Ectodermal cell (in vitro differentiated cells): ENCODE measurements around the gene TEX2.
"Not testable (repeated sequence)": the region's sequence is repeated elsewhere in the genome, so short reads cannot be mapped to it uniquely, and the experiment has no call there.

ENCODE experiments used
- H3K27ac ChIP-seq: 2 replicates; pipeline ENCODE4 v1.7.0; 2013; ENCODE audit warnings: mild to moderate bottlenecking, low read depth, low read length; ENCODE audit not compliant: insufficient read depth, poor library complexity, severe bottlenecking
- H3K27me3 ChIP-seq: 2 replicates; pipeline ENCODE4 v1.7.0; 2013; ENCODE audit warnings: mild to moderate bottlenecking, low read length; ENCODE audit not compliant: insufficient read depth, control insufficient read depth, poor library complexity, severe bottlenecking
- H3K36me3 ChIP-seq: one replicate; pipeline ENCODE4 v1.7.0; 2013; ENCODE audit warnings: low read length; ENCODE audit not compliant: control insufficient read depth, insufficient read depth
- H3K4me1 ChIP-seq: one replicate; pipeline ENCODE4 v1.7.0; 2013; ENCODE audit warnings: low read length; ENCODE audit not compliant: control insufficient read depth, insufficient read depth
- H3K4me3 ChIP-seq: 2 replicates; pipeline ENCODE4 v1.7.0; 2013; ENCODE audit warnings: low read depth, low read length, control low read depth; ENCODE audit not compliant: insufficient read depth
- H3K9me3 ChIP-seq: 2 replicates; pipeline ENCODE4 v1.7.0; 2013; ENCODE audit warnings: mild to moderate bottlenecking, low read length, moderate library complexity; ENCODE audit not compliant: control insufficient read depth
- WGBS, 2 experiments: methylation state at CpG; one replicate each; pipeline ENCODE4 v1.1.7; 2013; ENCODE audit warnings: missing lambda C conversion rate in 2 of 2; 5-methylcytosine and 5-hydroxymethylcytosine counted together

TEX2 gene

DNA sequence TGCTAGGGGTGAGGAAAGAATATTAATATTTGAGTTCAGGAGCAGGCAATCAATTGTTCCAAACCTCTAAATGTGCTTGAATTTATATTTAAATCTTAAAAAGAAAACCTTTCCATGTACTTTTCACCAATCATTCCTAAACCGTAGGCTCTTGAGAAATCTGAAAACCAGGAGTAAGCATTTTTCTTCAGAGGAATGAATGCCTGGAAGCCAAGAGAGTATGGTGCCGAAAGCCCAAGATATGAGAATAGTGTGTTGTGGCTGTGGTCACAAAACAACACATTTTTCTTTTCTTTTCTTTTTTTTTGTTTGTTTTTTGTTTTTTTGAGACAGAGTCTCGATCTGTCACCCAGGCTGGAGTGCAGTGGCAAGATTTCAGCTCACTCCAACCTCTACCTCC is 37.6 kb downstream of the TEX2 start:
- Histone ChIP-seq H3K27me3 (no peaks in the 10 kb centered on the region), H3K36me3 (no peaks in the 10 kb centered on the region), H3K27ac (no peak overlapping the region), H3K4me3 (no peak overlapping the region), H3K9me3 (no peaks in the 10 kb centered on the region), H3K4me1 (no peaks in the 10 kb centered on the region)
- WGBS, 2 experiments, result 88 to 95% methylated on average over 1 to 2 of the region's 3 CpGs

DNA sequence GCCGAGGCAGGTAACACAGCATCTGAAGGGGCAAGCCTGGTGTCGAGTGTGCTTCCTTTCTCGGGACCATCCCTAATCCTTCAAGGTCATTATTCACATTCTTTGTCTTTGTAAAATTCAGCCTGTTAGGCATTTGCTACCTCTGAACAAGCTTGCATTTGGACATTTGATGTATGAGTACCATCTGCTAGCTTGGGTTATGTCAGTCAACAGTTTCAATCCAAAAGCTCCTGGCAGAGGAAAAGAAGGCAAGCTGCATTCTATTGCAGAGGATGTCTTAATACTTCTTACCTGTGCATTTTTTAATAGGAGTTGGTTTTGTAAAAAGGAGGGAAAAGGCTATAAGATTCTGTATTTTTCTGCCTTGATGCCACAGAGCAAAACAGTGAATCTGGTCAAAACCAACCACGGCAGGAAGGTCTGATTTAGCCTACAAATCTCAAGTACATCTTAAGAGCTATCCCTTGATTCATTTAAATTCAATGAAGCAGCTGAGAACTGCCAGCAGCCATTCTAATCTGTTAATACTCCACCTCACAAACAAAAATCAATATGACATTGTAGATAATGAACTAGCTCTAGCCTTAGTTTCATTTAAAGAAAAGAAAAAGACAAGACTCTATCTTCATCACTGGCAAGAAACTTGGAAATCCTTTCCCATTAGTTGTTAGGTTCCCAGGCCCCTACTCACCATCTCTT is 39.0 kb downstream of the TEX2 start:
- no peaks in the 10 kb centered on the region for H3K27me3 ChIP-seq
- no peak overlapping the region for H3K4me3 ChIP-seq
- no peaks in the 10 kb centered on the region for H3K9me3 ChIP-seq
- no peaks in the 10 kb centered on the region for H3K36me3 ChIP-seq
- H3K4me1 ChIP-seq, result no peaks in the 10 kb centered on the region
- 87 to 92% methylated on average over 4 of the region's 4 CpGs for WGBS, 2 experiments
- no peak overlapping the region for H3K27ac ChIP-seq

DNA sequence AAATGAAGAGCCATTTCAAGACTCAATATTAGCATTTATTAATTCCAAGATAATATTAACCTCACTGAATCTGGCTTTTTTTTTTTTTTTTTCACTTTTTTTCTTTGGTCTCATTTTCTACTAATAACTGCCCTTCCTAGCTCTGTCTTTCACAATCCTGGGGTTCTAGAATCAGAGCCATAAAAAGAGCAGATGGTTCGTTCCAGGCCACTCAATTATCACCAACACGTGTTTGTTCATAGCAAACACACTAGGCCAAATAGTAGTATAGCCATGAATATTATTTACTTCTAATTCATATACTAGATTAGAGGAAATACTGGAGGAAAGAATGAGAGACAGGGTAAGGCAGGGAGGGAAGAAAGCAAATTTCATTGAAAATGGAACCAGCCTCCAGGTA is 39.8 kb downstream of the TEX2 start:
- H3K36me3 ChIP-seq, result no peaks in the 10 kb centered on the region
- no peaks in the 10 kb centered on the region for H3K9me3 ChIP-seq
- no peaks in the 10 kb centered on the region for H3K27me3 ChIP-seq
- H3K27ac ChIP-seq, result no peak overlapping the region
- no peak overlapping the region for H3K4me3 ChIP-seq
- WGBS, 2 experiments, result 60 to 93% methylated on average over 1 to 2 of the region's 2 CpGs
- H3K4me1 ChIP-seq, result no peaks in the 10 kb centered on the region

DNA sequence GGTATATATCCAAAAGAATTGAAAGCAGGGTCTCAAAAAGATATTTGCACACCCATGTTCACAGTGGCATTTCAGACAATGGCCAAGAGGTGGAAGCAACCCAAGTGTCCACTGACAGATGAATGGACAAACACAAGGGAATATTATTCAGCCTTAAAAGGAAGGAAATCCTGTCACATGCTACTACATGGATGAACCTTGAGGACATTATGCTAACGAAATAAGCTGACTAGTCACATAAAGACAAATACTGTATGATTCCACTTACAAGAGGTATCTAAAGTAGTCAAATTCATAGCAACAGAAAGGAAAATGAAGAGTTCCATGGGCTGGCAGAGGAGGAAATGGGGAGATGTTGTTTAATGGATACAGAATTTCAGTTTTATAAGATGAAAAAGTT is 41.4 kb downstream of the TEX2 start:
- 60 to 86% methylated on average over 1 of the region's 1 CpG for WGBS, 2 experiments
- Histone ChIP-seq H3K36me3 (no peaks in the 10 kb centered on the region), H3K9me3 (no peaks in the 10 kb centered on the region), H3K27me3 (no peaks in the 10 kb centered on the region), H3K4me3 (no peak overlapping the region), H3K27ac (no peak overlapping the region), H3K4me1 (peaks cover 10% of the 10 kb centered on the region)

DNA sequence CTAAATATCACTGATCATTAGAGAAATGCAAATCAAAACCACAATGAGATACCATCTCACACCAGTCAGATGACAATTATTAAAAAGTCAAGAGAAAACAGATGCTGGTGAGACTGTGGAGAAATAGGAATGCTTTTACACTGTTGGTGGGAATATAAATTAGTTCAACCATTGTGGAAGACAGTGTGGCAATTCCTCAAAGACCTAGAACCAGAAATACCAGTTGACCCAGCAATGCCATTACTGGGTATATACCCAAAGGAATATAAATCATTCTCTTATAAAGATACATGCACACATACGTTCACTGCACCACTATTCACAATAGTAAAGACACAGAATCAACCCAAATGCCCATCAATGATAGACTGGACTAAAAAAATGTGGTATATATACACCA is 42.5 kb downstream of the TEX2 start:
- H3K4me3 ChIP-seq, H3K27ac ChIP-seq, H3K27me3 ChIP-seq, H3K9me3 ChIP-seq, H3K36me3 ChIP-seq: not testable (repeated sequence)
- peaks cover 10% of the 10 kb centered on the region for H3K4me1 ChIP-seq
- 82 to 89% methylated on average over 1 of the region's 1 CpG for WGBS, 2 experiments

DNA sequence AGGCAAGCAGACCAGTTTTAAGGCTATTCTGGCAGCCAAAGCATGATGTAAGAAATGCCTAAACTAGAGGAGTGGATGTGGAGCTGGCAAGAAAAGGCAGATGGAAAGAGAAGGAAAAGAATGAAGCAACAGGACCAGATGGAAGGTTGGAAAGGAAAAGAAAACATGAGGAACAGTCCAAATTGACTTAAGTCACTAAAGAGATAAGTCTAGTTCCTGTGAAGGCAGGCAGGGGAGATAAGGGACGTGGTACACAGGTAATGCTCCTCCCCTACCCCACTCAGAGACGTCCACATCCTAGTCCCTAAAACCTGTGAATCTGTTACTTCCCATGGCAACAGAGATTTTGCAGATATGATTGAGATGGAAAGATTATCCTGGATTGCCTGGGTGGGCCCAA is 43.5 kb downstream of the TEX2 start:
- Histone ChIP-seq H3K27ac (no peak overlapping the region), H3K36me3 (no peaks in the 10 kb centered on the region), H3K4me1 (peaks cover 10% of the 10 kb centered on the region), H3K27me3 (no peaks in the 10 kb centered on the region), H3K9me3 (no peaks in the 10 kb centered on the region), H3K4me3 (no peak overlapping the region)
- 92 to 97% methylated on average over 1 to 2 of the region's 2 CpGs for WGBS, 2 experiments

DNA sequence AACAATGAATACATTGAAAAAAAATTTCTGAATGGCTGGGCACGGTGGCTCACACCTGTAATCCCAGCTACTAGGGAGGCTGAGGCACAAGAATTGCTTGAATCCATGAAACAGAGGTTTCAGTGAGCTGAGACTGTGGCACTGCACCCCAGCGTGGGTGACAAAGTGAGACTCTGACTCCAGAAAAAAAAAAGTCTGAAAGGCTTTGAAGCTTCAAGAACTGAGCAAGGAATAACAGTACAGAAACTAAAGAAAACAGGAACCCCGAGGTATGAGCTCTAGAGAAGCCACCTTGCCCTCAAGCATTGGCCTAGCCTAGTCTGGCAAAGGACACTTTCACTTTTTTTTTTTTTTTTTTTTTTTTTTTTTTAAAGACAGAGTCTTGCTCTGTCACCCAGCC is 45.0 kb downstream of the TEX2 start:
- H3K4me3 ChIP-seq, result no peak overlapping the region
- H3K9me3 ChIP-seq, result no peaks in the 10 kb centered on the region
- H3K27ac ChIP-seq, result no peak overlapping the region
- H3K4me1 ChIP-seq, result peaks cover 10% of the 10 kb centered on the region
- H3K36me3 ChIP-seq, result no peaks in the 10 kb centered on the region
- 91 to 94% methylated on average over 3 of the region's 3 CpGs for WGBS, 2 experiments
- no peaks in the 10 kb centered on the region for H3K27me3 ChIP-seq

DNA sequence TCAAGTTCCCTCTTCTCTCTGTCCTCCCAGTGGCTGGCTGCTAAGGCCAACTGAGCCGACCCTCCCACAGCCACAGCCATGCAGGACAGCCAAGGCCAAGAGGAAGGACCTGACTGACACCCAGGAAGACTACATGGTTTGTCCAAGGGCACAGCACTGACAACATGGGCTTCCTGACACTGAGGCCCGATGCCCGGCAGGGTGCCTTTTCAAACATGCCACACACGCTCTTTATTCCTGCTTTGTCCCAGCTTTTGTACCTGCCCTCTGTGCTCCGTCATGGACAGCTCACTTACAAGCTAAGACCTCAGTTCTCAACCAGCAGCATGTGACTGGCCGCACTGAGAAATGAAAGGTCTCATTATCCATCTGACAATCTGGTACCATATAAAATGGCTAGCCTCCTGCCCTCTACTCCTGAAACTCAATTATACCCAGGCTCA is 45.8 kb downstream of the TEX2 start:
- H3K4me1 ChIP-seq, result peaks cover 10% of the 10 kb centered on the region
- no peaks in the 10 kb centered on the region for H3K9me3 ChIP-seq
- H3K36me3 ChIP-seq, result no peaks in the 10 kb centered on the region
- no peak overlapping the region for H3K27ac ChIP-seq
- no peaks in the 10 kb centered on the region for H3K27me3 ChIP-seq
- WGBS, 2 experiments, result 88% methylated on average over 6 of the region's 6 CpGs
- no peak overlapping the region for H3K4me3 ChIP-seq

DNA sequence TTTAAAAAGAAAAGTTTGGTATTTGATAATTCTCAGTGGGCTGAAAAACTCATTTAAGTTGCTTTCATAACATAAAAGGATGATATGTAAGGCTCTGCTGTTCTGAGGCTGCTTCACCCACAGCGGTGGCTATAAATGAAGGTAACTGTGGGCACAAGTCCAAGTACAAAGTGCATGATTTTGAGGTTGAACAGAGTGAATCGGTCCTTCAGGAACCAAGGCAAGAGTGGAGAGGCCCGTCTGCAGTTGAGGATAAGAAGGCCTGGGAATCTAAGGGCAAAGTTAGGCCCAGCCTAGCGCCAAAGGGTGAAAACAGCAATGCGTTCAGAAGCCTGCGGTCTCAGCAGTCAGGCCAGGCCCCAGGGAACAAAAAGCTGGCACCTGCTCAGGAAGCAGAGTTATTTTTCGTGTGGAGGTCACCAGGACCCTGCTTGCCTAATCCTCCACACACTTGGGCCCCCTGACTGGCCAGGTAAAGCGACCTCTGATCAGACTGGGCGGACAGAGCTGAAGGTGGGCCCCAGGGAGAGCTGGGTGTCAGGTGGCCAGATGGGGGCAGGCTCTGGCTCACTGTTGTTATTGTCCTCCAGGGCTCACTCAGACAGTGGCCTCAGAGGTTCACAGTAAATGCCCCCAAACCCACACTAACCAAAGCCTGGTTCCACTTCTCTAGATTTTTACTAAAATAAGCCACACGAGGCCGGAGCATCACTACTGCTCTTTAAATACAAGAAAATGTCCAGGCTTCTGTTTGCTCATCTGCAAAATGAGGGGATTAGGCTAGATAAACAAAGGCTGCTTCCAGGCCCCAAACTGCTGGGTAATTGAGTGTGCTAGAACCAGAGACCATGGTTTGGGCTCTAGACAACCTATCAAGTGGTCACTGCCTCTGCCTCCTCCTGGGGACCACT is 46.5 kb downstream of the TEX2 start:
- Histone ChIP-seq H3K27me3 (no peaks in the 10 kb centered on the region), H3K27ac (no peak overlapping the region), H3K4me1 (peaks cover 10% of the 10 kb centered on the region), H3K36me3 (no peaks in the 10 kb centered on the region), H3K4me3 (no peak overlapping the region), H3K9me3 (no peaks in the 10 kb centered on the region)
- WGBS, 2 experiments, result 84 to 87% methylated on average over 11 of the region's 11 CpGs

DNA sequence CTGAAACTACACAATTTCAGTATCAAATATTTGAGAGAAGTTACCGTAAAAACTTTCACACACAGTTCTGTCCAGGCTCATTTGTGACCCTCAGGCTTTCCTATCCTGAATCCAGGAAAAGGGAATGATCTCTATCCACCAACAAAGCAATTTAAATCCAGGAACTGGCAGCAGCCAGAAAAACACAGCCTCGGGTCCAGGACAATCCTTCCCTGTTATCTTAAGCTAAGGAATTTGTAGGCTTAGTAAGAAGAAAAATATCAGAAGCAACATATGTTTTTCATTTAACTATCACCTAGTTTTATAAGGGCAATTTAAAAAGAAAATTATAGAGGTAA is 47.1 kb downstream of the TEX2 start:
- Histone ChIP-seq H3K27me3 (no peaks in the 10 kb centered on the region), H3K4me1 (peaks cover 10% of the 10 kb centered on the region), H3K4me3 (no peak overlapping the region), H3K27ac (no peak overlapping the region), H3K36me3 (no peaks in the 10 kb centered on the region), H3K9me3 (no peaks in the 10 kb centered on the region)
- 92 to 100% methylated on average over 1 of the region's 2 CpGs for WGBS, 2 experiments
